Hair follicular keratinocyte (primary cell): ENCODE data around the gene NCOR2. TPM values are rescaled to one million over a fixed set of nuclear protein-coding genes. Genes with fewer than 3 reads are reported as not detected.

Source experiments
- total RNA-seq: library from RNA; depleted of rRNA; stranded (reverse); fragments of >200 nt; gene quantifications from 2 replicates; pipeline ENCODE4 v1.2.3, GENCODE V29; 2015

Gene NCOR2
- total RNA-seq = 36.7 and 38.3 TPM in 2 replicates

GRCh38 chr12:124566997-124567672 lies at the start of gene NCOR2:
NCOR2 (minus strand) TSS chr12:124567612; CDS start chr12:124495251, 72,361 bp downstream.

